Measurements from ENCODE around the gene MGRN1. TPM values are rescaled to one million over a fixed set of nuclear protein-coding genes. Genes with fewer than 3 reads are reported as not detected.

Gene MGRN1
- total and polyA plus RNA-seq, 2 donors (not counting 3 experiments of a cell fraction or from before 2014, with no cell fraction given) = 15.6 to 73.0 TPM

DNA sequence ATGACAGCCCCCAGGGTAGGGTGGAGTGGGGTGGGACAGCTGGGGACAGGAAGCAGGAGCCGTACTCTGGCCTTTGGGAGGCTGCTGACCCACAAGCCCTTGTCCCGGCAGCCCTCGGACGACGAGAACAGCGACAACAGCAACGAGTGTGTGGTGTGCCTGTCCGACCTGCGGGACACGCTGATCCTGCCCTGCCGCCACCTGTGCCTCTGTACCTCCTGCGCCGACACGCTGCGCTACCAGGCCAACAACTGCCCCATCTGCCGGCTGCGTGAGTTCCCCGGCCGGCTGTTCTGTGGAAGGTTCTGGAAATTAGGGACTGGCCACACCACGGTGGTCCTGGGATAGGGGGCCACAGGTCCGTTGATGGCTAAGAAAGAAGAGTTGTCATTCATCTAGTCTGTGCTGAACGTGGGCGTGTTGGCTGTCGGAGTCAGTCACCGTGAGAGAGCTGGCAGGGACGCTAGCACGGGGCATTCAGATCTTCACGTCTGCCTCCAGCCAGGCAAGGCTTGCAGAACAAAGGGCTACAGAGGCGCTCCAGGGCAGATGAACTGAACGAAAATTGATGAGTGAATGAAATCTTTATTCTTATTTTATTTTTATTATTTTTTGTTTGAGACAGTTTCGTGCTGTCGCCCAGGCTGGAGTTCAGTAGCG is 48.9 kb downstream of the MGRN1 start:
- Histone ChIP-seq H3K9ac (replicated peaks; ENCODE audit: extremely low read depth, insufficient read depth, low read length) (no peak overlapping the region), H3K27me3 (ENCODE audit: control insufficient read depth in 2 of 2, insufficient read depth in 2 of 2, low read length in 2 of 2) (no peaks in the 10 kb centered on the region), H3K9me3 (replicated peaks; ENCODE audit: control insufficient read depth, insufficient read depth, low read length) (no peaks in the 10 kb centered on the region), H3K27ac (ENCODE audit: insufficient read depth, low read depth, low read length) (no peak overlapping the region), H3K4me1 (ENCODE audit: control insufficient read depth, extremely low read depth, insufficient read depth, low read length) (no peaks in the 10 kb centered on the region), H3K79me2 (ENCODE audit: control insufficient read depth, insufficient read depth, low read length) (no peaks in the 10 kb centered on the region), H3K4me2 (ENCODE audit: insufficient read depth, low read length) (no peak overlapping the region), H2AFZ (ENCODE audit: low read depth, low read length) (no peak overlapping the region), H4K20me1 (replicated peaks; ENCODE audit: control insufficient read depth, extremely low read depth, insufficient read depth, low read length) (no peaks in the 10 kb centered on the region), H3K4me3 (replicated peaks in 1 of 3; ENCODE audit: insufficient read depth in 1 of 3, low read depth in 1 of 3, low read length in 3 of 3) (no peak overlapping the region), H3K9me1 (replicated peaks; ENCODE audit: control insufficient read depth, extremely low read depth, insufficient read depth, low read length) (no peaks in the 10 kb centered on the region), H3K36me3 (ENCODE audit: control insufficient read depth in 2 of 2, extremely low read depth in 1 of 2, insufficient read depth in 2 of 2, low read length in 2 of 2) (peaks cover 2 to 26% of the 10 kb centered on the region in 2 experiments)
- FAIRE-seq = no peak
- no peak for TF ChIP-seq MYC (IDR thresholded peaks at IDR 0.05; ENCODE audit: low read depth, low read length)
- no peak for TF ChIP-seq GATA2 (IDR thresholded peaks at IDR 0.05; ENCODE audit: insufficient read depth, insufficient read length, low read depth, low read length)
- TF ChIP-seq FOS (IDR thresholded peaks at IDR 0.05; ENCODE audit: borderline replicate concordance, insufficient read depth, low read length) = no peak
- TF ChIP-seq JUN (IDR thresholded peaks at IDR 0.05; ENCODE audit: borderline replicate concordance, insufficient read depth, insufficient read length, low read depth) = no peak
- TF ChIP-seq EZH2 (IDR thresholded peaks at IDR 0.05; ENCODE audit: borderline replicate concordance, low read depth, low read length, severe bottlenecking) = no peak
- TF ChIP-seq MAX (IDR thresholded peaks at IDR 0.05; ENCODE audit: insufficient read depth, insufficient read length) = no peak
- TF ChIP-seq POLR2AphosphoS5 (IDR thresholded peaks at IDR 0.05; ENCODE audit: insufficient read depth, low read depth, low read length) = no peak
- TF ChIP-seq, protein P1, sequence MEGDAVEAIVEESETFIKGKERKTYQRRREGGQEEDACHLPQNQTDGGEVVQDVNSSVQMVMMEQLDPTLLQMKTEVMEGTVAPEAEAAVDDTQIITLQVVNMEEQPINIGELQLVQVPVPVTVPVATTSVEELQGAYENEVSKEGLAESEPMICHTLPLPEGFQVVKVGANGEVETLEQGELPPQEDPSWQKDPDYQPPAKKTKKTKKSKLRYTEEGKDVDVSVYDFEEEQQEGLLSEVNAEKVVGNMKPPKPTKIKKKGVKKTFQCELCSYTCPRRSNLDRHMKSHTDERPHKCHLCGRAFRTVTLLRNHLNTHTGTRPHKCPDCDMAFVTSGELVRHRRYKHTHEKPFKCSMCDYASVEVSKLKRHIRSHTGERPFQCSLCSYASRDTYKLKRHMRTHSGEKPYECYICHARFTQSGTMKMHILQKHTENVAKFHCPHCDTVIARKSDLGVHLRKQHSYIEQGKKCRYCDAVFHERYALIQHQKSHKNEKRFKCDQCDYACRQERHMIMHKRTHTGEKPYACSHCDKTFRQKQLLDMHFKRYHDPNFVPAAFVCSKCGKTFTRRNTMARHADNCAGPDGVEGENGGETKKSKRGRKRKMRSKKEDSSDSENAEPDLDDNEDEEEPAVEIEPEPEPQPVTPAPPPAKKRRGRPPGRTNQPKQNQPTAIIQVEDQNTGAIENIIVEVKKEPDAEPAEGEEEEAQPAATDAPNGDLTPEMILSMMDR (IDR thresholded peaks at IDR 0.05; ENCODE audit: extremely low read depth in 1 of 2, insufficient read depth in 1 of 2, low read depth in 1 of 2, low read length in 2 of 2) = no peak
- TF ChIP-seq POLR2A (IDR thresholded peaks at IDR 0.05; ENCODE audit: low read depth, low read length) = no peak
- dilution Hi-C loops (cut with MboI; ENCODE audit: extremely low pct_ligation_motif_present, low sequenced_read_pairs) = no loop called here
- intact Hi-C loops (cut with micrococcal nuclease) = no loop called here
- ChIA-PET CTCF (no interaction called here), POLR2A (no interaction called here)
- DNase-seq (ENCODE audit: low read depth, low spot score) = no peak
- no TSS peak for BruUV-seq (replicated peaks)

All from endothelial cell of umbilical vein (primary cell).